NCI-H1694 (cell line): ENCODE measurements around the gene BTBD9.
A peak's percentile ranks its signal among the peaks of the same experiment; 100 is the strongest.

ENCODE experiments used
- DNase-seq: peaks from one replicate; lab custom pipeline; 2025; lab: John Stamatoyannopoulos, UW

Gene BTBD9

GRCh38 chr6:38236631-38237030 lies 403.1 kb downstream of the BTBD9 start:
- DNase-seq: no peak

- DNase-seq: peak; percentile 20
Observed at GRCh38 chr6:38234934-38235682, 404.6 kb downstream of the BTBD9 start.

GRCh38 chr6:38234141-38234540 lies 405.6 kb downstream of the BTBD9 start:
- no peak for DNase-seq

- no peak for DNase-seq
Observed at GRCh38 chr6:38233161-38233791, 406.5 kb downstream of the BTBD9 start.

GRCh38 chr6:38225766-38226165 lies 414.0 kb downstream of the BTBD9 start:
- DNase-seq: no peak

GRCh38 chr6:38221251-38221650 lies 418.5 kb downstream of the BTBD9 start:
- DNase-seq: no peak

GRCh38 chr6:38220069-38220723 lies 419.5 kb downstream of the BTBD9 start:
- no peak for DNase-seq

- DNase-seq: no peak
Observed at GRCh38 chr6:38218235-38218634, 421.5 kb downstream of the BTBD9 start.

- no peak for DNase-seq
Observed at GRCh38 chr6:38216451-38216850, 423.3 kb downstream of the BTBD9 start.

- DNase-seq: no peak
Observed at GRCh38 chr6:38215651-38216311, 423.9 kb downstream of the BTBD9 start.

- DNase-seq: no peak
Observed at GRCh38 chr6:38215225-38215624, 424.5 kb downstream of the BTBD9 start.

GRCh38 chr6:38214159-38214558 lies 425.6 kb downstream of the BTBD9 start:
- DNase-seq: no peak

- no peak for DNase-seq
Observed at GRCh38 chr6:38213251-38213658, 426.5 kb downstream of the BTBD9 start.

GRCh38 chr6:38212579-38212978 lies 427.1 kb downstream of the BTBD9 start:
- no peak for DNase-seq

- no peak for DNase-seq
Observed at GRCh38 chr6:38212116-38212515, 427.6 kb downstream of the BTBD9 start.

GRCh38 chr6:38209371-38210260 lies 430.1 kb downstream of the BTBD9 start:
- no peak for DNase-seq

- no peak for DNase-seq
Observed at GRCh38 chr6:38208028-38208427, 431.7 kb downstream of the BTBD9 start.

- no peak for DNase-seq
Observed at GRCh38 chr6:38207375-38207774, 432.4 kb downstream of the BTBD9 start.

- DNase-seq: no peak
Observed at GRCh38 chr6:38198219-38198618, 441.5 kb downstream of the BTBD9 start.

GRCh38 chr6:38195113-38195635 lies 444.6 kb downstream of the BTBD9 start:
- DNase-seq: no peak

GRCh38 chr6:38194589-38194988 lies 445.1 kb downstream of the BTBD9 start:
- no peak for DNase-seq

GRCh38 chr6:38194282-38194572 lies 445.5 kb downstream of the BTBD9 start:
- DNase-seq: no peak
